ENCODE results near the gene ATP10A.

ATP10A gene

DNA sequence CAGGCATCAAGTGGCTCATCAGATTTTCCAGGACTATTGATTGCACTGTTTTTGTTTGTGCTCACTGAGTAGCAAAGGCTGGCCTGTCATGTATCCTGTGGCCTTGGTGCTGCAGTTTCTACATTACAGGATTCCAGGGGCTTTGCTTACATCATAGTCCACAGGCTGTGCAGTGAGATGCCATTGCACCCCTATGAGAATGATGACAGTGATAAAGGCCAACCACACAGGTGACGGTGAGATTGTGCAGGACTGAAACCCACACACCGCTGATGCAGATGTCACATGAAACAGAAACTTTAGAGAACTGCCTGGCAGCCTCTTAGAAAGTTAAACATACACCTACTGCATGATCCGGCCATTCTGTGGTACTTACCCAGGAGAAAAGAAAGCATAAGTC, 229.3 kb downstream of the ATP10A start:
- no peak for DNase-seq

DNA sequence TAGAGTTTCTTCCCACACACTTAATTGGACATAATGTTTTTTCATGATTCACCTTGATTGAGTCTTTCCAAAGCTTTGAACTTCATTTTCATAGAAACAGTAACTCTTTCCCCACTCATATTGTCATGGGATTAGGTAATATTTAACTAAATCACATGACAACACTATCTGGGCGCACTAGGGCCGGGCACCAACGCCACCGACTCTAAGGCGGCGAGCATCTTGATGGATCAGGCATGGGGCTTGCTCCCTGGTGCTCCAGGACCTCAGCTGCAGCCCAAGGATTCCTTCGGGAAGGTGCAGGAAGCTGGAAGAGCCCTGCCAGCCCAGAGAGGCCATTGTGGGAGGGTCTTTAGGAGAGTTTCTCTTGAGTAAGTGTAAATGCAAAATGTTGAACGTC, 231.2 kb downstream of the ATP10A start:
- DNase-seq, result no peak
